Right ventricle myocardium inferior (tissue), 1 donor: ENCODE results near the gene ELMO2. TPM values are rescaled to one million over a fixed set of nuclear protein-coding genes. Genes with fewer than 3 reads are reported as not detected.

Experiments used
- ATAC-seq: fragments of 200-7000 bp; cut with Tn5 transposase; one replicate; pipeline ENCODE4 v1.9.1; 2020; ENCODE audit warnings: mild to moderate bottlenecking, moderate library complexity
- DNase-seq: peaks from one replicate; pipeline ENCODE4 v3.0.0; 2021; ENCODE audit errors: missing footprints
- intact Hi-C: fragments of 100-400 bp; cut with DNase I; formaldehyde crosslinking; loops from one replicate; pipeline ENCODE4 v1.11.0; 2022
- total RNA-seq: library from RNA; stranded (reverse); fragmentation: NEBNext Ultra II Directional; extraction: Animal tissue kit (Norgen Biotek cat#: 25700); gene quantifications from one replicate; pipeline ENCODE4 v1.2.1, GENCODE V29; 2021
- donor health status: DM: no; HTN: yes; CAD: no; lungs with severe emphysema.

ELMO2 gene
- total RNA-seq, 1 donor from 2014 or later, result 38.7 TPM

DNA sequence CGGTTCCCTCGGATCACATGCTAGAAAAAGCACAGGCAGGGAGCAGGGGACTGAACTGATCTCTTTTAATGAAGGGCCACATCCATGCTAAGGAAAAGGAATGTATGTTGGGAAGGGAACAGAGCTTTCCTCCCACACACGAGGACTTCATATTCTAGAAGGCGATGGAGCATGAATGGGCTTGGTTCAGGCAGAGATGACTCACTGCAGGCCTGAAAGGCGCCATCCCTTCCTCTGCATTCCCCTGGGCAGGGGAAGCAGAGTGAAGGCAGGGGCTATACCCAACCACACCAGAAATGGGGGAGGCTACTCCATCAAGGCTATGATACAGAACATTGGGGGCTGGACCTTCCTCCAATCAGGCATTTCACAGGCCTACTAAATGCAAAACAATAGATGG, 30.6 kb downstream of the ELMO2 start:
- no peak for DNase-seq
- intact Hi-C loops, result no loop called here
- no peak for ATAC-seq

DNA sequence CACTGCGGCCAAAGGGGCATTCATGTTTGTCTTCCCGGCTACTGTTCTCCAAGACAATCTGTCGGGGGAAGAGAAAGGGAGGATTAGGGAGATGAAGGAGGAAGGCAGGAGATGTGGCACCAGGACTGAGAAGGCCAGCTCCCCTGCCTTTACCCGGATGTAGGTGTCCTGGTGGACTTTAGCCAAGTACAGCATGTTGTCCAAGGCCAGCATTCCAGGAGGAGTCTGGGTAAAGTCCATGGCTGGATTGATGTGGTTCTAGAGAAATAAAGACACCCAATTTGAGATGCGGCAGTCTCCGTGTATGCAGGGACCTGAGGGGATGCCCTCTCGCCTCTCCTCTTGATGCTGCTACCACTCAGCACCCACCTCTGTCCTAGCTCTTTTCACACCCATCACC, 32.0 kb downstream of the ELMO2 start:
- ATAC-seq, result no peak
- intact Hi-C loops, result no loop called here
- no peak for DNase-seq

DNA sequence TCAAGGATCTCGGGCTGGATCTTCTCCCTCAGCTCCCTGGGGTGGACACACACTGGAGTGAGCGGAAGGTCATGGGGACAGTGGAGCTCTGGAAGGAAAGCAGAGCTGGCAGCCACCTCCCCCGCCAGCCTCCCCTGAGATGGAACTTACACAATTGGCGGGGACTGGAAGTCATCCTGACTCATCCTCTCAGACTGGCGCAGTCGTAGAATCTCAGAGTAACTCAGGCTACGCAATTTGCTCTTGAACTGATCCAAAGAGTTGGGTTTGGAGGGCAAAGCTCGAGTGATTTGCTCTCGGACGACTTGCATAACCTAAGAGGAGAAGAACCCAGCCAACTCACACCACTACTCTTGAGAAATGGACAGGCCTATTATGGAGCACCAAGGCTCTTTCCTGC, 34.8 kb downstream of the ELMO2 start:
- intact Hi-C loops, result no loop called here
- DNase-seq (no peak), ATAC-seq (no peak)

DNA sequence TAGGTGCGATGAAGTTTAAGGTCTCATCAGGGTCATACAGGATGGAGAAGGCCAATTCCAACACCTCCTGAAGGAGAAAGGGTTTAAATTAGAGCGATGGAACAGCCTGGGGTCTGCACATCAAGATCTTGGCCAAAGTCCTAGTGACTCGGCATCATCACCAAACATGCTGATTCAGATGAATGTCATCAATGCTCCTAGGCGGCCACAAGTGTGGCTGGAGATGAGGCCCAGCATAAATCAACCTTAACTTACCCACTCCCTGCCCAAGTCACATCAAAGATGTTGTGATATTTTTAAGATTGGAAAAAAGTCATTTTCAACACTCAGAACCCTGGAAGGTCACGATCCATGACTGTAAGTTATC, 37.5 kb downstream of the ELMO2 start:
- no peak for ATAC-seq
- no peak for DNase-seq
- intact Hi-C loops, result no loop called here

DNA sequence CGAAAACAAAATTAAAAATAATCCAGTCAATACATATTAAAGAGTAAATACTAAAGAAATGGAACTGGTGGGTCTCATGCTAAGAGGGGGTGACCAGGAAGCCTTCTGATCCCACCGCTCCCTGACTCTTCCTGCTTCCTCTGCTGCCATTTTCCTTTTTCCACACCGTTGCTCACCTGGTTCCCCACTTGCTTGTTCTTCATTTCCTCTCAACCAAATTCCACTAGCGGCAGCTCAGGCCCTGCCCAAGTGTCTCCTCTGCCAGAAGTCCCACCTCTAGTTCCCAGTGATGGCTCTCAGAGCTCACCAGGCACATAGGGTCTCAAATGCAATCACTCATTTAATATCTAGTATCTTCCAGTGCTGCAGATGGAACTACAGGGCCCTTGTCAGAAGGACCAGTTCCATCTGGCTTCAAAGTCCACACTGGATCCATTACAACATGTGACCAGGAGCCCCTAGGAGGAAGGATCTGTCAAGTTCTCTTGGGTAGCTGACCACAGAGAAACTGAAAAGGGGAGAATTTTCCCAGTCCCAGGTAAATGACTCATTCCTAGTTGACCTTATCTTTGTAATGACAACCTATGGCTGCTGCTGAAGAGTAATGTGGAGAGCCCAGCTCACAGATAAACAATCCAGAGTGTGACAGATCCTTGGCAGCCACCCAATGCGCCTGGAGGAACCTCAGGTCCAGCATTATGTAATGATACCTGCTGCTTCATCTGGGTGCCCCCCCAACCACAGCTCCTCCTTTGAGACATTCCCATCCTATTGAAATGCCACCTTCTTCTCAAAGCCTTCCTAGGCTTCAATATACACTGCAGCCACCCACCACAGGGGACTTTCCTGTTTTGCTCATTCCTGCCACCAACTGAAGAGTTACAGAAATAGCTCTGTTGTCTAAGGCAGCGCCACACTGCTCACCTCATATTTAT, 38.2 kb downstream of the ELMO2 start:
- ATAC-seq, result no peak
- DNase-seq, result no peak
- intact Hi-C loops, result no loop called here

DNA sequence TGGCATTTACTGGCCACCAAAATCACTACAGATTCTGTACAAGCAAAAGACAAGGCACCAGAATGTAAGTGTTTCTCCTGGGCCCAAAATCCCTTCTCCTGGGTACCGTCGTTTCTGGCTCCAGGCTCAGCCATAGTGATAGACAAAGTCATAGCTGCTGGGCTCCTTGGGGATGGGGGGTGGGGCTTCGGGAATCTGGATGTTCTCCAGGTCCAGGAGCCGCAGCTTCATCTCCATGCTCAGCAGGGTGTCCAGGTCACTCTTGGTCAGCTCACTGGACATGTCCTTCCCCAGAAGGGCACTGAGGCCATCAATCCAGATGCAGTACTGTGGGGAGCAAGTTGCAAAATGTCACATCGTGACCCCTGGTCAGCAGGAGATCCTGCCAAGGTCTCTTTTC, 39.2 kb downstream of the ELMO2 start:
- ATAC-seq, result no peak
- DNase-seq, result no peak
- intact Hi-C loops, result no loop called here

DNA sequence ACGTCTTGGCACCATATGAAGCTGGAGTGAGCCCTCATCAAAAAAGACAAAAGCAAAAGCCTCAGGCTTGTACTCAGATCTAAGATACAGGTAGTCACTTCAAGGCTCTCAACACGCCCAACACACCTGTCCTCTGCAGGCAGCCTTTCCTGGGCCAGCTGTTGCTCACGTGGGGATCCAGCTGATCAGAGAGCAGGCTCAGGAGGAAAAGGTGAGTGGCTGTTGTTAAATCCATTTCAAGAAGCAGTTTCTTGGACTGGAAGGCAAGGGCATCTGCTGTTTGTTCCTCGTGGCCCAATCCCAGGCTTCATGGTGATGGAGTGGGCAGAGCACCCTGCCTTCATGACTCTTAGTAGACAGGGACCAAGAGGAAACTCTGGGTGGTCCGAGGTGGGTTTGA, 39.6 kb downstream of the ELMO2 start:
- intact Hi-C loops, result no loop called here
- ATAC-seq (no peak), DNase-seq (no peak)

DNA sequence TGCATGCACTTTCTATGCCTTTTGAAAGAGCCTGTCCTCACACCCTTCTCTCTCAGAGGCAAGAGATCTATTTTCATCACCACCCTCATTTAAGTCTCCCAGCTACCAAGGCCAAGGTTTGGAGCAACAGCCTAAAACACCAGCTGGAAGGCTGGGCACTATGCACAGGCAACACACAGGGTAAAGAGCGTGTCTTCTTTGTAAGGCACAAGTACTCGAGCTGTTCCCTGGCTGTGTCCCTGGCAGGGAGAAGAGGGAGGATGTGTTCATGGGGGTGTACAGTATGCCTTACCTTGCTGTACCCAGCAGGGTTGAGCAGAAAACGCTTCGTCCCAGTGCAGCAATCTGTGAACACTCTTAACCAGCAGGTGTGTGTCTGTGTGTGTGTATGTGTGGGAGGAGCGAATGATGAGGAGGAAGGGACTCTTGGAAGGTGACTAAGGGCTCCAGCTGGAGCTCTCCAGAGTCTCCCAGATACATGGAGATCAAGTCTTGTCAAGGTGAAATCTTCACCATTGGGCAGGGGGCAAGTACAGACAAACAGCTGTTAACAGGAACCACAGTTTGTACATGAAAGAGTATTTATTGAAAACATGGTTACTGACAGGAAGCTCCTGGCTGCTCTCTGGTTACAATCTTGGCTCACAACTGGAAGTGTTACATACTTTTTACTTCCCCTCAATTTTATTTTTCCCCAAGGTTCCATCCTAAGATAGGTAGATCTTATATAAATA, 40.8 kb downstream of the ELMO2 start:
- no peak for DNase-seq
- ATAC-seq, result no peak
- intact Hi-C loops, result no loop called here

DNA sequence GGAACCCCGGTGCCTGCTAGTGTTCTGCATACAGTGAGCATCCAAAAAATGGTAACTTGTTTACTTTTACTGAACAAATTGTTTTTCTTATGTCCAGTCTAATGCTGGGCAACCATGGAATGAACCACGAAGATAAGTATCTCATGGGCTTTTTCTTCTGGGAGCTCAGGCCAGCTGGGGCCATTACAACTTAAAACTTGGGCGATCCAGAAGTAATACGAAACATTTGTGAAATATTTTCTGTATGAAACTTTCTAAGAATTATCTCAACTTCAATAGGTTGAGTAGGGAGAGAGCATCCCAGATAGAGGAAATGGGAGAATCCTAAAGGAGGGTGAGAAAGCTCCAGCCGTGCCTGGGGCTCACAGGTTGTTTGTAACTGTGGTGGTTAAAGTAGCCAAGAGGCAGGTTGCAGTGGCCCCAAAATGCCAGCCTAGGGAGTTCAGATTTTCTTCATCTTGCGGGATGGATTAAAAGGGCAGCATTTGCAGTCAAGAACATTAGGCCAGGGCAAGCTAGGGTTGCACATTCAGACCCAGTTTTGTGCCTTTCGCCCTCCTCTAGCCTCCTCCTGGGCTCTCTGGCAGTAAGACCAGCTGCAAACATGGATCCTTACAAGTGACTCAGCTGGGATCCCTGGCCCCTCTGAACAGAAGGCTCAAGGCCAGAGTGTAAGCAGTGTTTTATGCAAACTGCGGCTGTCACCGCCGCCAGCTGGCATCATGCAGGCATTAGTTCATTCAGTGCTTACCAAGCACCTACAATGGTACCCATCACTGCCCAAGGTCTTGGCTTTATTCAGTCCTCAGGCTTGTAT, 41.5 kb downstream of the ELMO2 start:
- ATAC-seq (no peak), DNase-seq (peak; percentile 44)
- intact Hi-C loops, result loop anchor here (1.0 kb wide), 1 partner anchor 41 kb away; the partner anchor contains the start of gene ELMO2

DNA sequence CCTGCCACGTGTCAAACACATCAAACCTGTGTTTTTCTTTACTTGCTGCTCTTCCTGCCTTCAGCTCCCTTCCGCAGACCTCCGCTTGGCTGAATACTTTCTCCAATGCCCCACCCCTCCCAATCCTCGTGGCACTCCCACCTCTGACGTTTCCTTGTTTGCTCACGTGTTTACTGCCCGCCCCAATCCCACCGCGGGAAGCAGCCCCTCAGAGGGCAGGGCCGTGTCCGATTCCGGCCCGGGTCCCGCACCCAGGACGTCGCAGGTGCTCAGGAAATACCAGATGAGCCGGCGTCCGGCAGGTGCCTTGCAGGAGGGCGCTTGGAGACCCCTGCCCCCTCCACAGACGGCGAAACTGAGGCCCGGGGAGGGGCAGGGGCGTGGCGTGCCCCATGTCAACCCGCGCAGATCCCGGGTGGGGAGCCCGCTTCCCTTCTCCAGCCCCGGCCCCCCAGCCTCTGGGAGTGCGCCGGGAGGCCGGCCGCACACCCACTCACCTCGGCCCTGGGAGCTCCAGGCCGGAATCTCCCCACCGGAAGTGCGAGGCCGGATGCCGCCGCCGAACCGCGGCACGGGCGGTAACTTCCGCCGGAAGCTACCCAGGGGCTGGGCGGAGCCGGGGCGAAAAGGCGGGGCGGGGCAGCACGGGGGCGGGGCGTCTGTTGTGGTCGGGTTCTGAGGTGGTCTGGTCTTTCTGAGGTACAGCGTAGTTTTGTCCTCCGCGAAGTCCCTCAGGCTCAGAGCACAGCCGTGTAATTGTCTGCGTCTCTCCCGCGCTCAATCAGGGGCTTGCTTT, 42.3 kb downstream of the ELMO2 start:
- intact Hi-C loops, result loop anchor here (1.0 kb wide), 1 partner anchor 42 kb away; the partner anchor contains the start of gene ELMO2
- ATAC-seq, result peak; percentile 95
- peak; percentile 93 for DNase-seq

DNA sequence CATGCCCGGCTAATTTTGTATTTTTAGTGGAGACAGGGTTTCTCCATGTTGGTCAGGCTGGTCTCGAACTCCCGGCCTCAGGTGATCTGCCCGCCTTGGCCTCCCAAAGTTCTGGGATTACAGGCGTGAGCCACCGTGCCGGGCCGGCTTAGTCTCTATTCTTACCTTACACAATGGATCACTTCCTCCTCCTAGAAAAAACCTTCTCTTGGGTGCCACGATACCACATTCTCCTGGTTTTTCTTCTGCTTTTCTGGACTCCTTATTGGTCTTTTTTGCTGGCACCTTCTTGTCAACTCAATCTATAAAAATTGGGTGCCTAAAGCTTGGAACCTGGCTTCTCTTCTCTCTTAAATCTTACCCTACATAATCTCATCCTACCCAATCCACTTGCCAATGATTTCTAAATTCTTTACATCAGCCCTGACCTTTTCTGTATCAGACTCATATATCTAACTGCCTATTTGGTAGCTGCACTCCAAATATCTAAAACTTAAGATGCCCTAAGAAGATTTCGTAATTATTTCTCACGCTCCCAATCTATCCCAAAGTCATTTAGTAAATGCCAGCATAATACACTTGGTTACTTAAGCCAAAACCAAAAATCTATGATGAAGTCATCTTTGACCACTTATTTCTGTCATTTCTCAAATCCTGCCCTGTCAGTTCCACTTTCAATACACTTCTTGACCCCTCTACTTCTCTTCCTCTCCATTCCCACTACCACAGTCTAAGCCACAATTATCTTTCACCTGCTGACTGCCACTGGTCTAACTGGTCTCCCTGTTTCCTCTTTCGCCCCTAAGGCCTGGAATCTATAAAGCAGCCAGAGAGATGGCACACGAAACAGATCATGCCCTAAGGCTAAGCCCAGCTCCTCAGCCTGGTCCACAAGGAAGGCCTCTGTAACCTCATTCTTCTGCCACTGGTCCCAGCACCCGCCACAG, 43.2 kb downstream of the ELMO2 start:
- DNase-seq, result no peak
- intact Hi-C loops, result no loop called here
- ATAC-seq, result no peak

DNA sequence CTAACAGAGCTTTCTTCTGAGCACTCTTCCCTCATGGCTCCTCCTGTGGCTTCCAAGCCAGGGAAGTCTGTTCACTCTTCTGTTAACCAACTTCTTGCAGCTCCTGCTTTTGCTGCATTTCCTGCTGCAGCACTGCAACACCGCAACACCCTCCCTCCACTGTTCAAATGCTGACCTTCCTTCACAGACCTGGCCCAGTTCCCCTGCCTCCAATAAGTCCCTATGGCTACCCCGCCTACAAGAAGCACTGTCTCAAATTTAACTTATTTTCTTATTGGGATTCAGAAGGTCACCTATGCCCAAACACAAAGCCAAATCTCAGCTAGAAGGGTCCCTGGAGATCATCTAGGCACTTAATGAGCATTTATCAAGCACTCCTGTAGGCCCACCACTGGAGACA, 44.6 kb downstream of the ELMO2 start:
- no peak for ATAC-seq
- DNase-seq, result no peak
- intact Hi-C loops, result no loop called here

DNA sequence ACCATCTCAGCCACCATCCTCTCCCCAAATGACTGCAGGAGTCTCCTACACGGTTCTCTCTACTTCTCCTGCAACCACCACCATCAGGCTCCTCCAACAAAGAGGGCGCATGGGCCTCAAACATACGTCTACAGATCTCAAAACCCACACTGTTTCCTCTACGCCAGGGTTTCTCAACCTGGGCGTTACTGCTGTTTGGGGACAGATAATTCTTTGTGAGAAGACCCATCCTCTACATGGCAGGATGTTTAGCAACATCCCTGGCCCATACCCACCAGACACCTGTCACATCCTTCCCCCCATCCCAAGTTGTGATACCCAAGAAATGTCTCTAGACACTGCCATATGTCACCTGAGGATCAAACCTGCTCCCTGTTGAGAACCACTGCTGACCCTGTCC, 45.0 kb downstream of the ELMO2 start:
- DNase-seq (no peak), ATAC-seq (no peak)
- intact Hi-C loops, result no loop called here

DNA sequence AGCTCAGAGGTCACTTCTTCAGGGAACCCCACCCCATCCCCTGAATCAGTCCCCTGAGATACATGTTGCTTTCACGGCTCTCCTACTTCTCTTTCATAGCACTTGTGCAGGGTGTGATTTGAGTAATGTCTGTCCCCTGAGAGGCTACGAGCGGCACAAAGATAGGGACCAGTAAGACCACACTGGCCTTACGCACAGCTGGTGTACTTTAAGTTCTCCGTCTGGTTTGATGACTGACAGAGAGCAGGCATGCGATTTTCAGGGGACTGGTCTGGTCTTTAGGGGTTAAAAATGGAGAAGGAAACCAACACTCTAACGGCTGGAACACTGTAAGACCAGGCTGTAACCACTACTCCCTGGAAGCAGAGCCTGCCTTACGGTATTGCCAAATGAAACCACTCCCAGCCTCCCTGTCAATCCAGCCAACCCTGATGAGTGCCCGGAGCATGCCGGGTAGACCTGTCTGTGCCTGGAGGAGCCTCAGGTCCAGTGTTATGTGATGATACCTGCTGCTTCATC, 47.1 kb downstream of the ELMO2 start:
- ATAC-seq (peak; percentile 46), DNase-seq (no peak)
- intact Hi-C loops, result no loop called here

DNA sequence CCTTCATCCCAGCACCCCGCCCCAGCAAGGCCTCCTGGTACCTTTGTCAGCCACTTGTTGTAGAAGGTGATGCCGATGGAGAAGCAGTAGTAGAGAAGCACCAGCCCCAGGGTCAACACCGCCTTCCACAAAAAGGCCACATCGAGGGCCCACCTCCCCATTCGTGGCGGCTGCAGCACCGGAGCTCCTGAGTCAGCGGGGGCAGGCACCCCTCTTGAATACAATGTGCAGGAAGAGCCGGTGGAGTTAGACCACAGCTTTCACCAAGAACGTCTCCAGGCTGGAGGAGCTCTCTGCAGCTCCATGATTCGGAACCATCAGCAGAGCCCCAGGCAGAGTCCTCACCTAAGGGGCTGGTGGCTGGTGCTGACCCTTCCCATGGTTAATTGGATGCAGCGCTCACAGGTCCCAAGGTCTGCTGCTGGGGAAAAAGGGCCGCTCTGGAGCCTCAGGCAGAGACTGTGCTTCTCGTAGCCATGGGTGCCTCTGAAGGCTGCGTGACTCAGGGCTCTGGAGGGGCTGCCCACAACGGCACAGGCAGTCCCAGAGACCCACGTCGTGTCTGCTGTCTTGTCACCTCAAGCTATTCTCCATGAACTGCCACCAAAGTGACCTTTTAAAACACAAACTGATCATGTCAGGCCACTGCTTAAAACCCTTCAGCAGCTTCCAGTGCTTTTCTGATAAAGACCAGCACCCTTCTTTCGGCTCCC, 47.9 kb downstream of the ELMO2 start:
- intact Hi-C loops, result no loop called here
- no peak for ATAC-seq
- DNase-seq, result no peak

DNA sequence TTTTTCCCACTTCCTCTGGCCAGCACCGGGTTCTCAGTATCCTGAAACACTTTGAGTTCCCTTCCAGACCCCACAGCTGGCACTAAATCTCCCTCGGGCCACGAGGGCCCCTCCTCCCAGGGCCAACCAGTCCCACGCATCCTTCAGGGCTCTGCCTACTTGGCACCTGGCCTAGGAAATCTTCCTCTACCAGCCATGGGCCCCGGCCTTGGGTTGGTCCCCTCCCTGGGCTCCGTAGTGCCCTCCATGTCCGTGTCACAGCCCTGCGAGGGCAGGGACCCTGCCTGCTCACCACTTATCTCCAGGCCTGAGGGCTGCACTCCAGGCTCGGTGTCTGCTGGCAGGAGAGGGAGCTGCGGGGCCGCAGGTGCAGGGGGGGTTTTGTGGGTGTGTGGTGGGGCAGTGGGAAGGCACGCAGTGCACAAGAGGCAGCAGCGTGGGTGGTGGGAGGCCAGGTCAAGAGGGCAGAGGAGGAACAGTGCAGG, 49.3 kb downstream of the ELMO2 start:
- ATAC-seq, result peak; percentile 49
- intact Hi-C loops, result no loop called here
- no peak for DNase-seq
